ENCODE data around the gene CTNNA2.

Gene CTNNA2

DNA sequence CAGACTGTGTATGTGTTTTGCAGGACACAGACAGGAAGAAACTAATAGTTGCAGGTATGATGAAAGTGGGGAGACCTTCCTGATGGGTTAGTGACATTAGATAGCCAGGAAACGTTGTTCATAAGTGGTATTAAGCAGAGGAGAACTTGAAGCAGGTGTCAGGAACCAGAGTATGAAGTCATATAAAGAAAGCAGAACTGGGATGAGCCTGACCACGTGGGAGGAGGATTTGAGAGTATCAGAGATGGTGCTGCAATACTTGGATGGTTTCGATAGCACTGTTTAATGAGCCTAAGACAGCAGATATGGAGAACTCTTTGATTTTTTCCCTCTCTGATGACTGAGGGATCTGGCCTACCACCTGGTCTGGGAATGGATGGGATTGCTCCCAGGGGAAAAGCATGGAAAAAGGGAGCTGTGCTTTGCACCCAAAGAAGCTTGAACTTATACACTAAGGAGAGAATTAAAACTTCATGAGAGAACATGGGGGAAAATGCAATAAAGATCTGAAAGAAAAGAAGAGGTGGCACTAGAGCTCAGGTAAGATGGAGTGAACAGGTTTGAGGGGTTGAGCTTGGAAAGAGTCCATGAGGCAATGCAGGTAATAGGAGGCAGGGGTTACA, 1017.7 kb downstream of the CTNNA2 start:
- Mint-ChIP-seq H3K27ac (no peak overlapping the region), H3K27me3 (no peaks in the 10 kb centered on the region), H3K4me1 (no peaks in the 10 kb centered on the region)

DNA sequence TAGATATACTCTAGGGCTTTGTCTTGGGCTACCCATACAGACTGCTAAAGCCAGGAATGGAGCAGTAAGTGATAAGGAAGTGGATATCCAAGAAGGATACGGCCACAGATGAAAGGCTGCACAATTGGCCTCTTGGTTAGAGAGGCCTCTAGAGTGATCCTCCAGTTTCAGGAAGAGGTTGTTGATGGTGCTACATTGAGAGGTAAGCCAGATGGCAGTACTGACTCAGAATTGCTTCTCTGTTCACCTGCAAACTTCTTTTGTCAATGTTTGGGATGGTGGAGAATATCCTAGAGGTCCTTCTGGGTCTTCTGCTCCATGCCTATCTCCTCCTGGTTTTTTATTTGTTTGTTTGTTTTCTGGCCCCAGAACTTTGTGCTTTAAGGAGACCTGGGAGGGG, 1018.5 kb downstream of the CTNNA2 start:
- Mint-ChIP-seq H3K27me3 (no peaks in the 10 kb centered on the region), H3K27ac (no peak overlapping the region), H3K36me3 (no peaks in the 10 kb centered on the region), H3K4me3 (no peak overlapping the region), H3K4me1 (no peaks in the 10 kb centered on the region), H3K9me3 (peaks cover 18% of the 10 kb centered on the region)
- no peak for ATAC-seq

More for the DNA sequence above, 1017.7 kb downstream of the CTNNA2 start:
- ATAC-seq: no peak
- no peak overlapping the region for H3K4me3 Mint-ChIP-seq
- H3K36me3 Mint-ChIP-seq: no peaks in the 10 kb centered on the region
- peaks cover 18% of the 10 kb centered on the region for H3K9me3 Mint-ChIP-seq

DNA sequence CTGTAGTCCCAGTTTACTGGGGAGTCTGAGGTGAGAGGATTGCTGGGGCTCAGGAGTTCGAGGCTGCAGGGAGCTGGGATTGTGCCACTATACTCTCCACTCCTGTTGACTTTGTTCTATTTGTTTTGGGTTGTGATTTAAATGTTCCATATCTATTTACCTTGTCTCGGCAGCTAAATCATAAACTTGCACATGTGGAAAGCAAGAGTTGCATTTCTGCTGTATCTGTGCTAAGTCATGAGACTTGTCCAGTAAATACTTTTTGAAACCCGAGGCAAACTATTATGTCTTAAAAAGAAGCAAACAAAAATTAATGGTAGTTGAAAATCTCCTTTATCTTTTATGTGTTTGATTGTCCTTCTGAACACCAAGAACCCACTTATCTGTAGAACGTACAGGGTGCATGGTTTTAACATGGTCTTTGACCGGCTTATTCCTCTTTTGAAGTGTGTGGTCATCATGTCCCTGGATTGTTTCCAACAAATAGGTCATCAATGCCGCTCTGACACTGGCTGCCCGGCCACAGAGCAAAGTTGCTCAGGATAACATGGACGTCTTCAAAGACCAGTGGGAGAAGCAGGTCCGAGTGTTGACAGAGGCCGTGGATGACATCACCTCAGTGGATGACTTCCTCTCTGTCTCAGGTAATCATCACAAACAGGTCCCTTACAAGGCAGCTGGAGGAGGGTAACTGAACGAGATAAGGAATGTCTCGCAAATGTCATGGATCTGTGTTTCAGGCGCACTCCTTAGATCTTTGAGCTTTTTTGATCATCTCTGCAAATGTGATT, 1032.8 kb downstream of the CTNNA2 start:
- Mint-ChIP-seq H3K4me1 (no peaks in the 10 kb centered on the region), H3K9me3 (no peaks in the 10 kb centered on the region), H3K4me3 (no peak overlapping the region), H3K27me3 (no peaks in the 10 kb centered on the region), H3K27ac (no peak overlapping the region), H3K36me3 (no peaks in the 10 kb centered on the region)
- no peak for ATAC-seq

DNA sequence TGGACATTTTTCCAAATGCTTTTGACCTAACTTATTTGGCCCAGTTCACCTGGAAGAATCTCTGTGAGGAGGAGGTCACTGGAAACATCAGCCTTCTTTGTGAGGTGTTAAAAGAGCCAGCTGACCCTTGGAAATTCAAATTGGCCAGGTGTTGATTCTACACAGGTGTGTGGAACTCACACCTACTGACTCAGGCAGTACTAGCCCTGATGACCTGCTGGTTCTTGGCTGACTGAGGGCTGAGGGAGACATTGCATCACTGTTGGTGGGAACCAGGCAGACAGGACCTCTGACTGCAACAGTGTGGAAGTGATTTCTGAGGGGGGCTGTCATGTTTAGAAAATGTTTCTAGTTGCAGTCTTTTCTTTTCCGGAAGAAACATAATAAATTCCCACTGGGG, 1033.9 kb downstream of the CTNNA2 start:
- H3K36me3 Mint-ChIP-seq: no peaks in the 10 kb centered on the region
- no peak for ATAC-seq
- no peak overlapping the region for H3K4me3 Mint-ChIP-seq
- H3K27ac Mint-ChIP-seq: no peak overlapping the region
- H3K27me3 Mint-ChIP-seq: no peaks in the 10 kb centered on the region
- no peaks in the 10 kb centered on the region for H3K9me3 Mint-ChIP-seq
- no peaks in the 10 kb centered on the region for H3K4me1 Mint-ChIP-seq

DNA sequence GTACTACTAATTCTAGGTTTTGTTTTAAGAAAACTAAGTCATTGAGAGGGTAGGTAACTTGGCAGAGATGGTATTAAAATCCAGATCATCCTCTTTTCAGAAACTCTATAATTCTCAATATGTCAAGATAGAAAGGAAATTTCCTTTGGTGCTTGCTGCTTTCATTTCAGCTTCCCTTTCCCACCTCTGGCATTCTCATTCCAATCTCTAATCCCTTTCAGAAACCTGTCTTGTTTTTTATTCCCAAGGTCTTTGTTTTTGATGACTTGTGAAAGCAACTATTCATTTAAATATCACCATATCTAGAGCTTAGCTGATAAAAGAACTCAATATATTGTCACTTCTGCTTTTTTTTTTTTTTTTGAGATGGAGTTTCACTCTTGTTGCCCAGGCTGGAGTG, 1034.5 kb downstream of the CTNNA2 start:
- no peak for ATAC-seq
- Mint-ChIP-seq H3K4me1 (no peaks in the 10 kb centered on the region), H3K27me3 (no peaks in the 10 kb centered on the region), H3K9me3 (no peaks in the 10 kb centered on the region), H3K4me3 (no peak overlapping the region), H3K27ac (no peak overlapping the region), H3K36me3 (no peaks in the 10 kb centered on the region)

DNA sequence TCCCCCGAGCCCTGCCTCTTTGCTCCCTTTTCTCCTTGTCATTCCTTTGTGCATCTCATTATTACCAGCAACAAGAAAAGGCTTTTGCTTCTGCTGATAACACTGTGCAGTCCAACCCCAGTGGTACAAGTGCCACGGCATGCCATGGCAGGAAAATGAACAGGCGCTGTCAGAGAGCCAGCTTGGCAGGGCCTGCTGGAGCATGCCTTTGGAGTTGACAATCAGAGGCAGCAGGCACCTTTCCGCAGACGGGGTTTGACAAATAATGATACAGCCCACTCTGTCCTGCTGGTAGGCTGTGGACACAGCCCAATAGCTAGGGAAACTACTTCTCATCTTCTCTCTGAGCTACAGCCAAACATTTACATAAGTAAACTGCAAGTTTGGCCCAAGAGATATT, 1035.6 kb downstream of the CTNNA2 start:
- ATAC-seq: no peak
- H3K4me3 Mint-ChIP-seq: no peak overlapping the region
- no peak overlapping the region for H3K27ac Mint-ChIP-seq
- H3K27me3 Mint-ChIP-seq: no peaks in the 10 kb centered on the region
- H3K9me3 Mint-ChIP-seq: no peaks in the 10 kb centered on the region
- no peaks in the 10 kb centered on the region for H3K36me3 Mint-ChIP-seq
- no peaks in the 10 kb centered on the region for H3K4me1 Mint-ChIP-seq

DNA sequence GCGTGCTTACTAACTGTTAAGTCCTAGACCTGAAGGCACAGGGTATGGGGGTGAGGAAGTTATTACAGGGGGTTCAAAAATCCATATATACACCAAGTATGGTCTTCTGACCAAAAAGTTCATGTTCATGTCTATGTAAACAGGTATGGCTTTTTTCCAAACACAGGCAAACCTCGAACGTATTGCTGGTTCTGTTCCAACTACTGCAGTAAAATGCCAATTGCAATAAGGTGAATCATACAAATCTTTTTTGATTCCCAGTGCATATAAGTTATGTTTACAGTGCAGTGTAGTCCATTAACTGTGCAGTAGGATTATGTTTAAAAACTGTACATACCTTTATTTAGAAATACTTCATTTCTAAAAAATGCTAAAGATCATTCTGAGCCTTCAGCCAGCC, 1037.0 kb downstream of the CTNNA2 start:
- no peak for ATAC-seq
- no peaks in the 10 kb centered on the region for H3K36me3 Mint-ChIP-seq
- H3K9me3 Mint-ChIP-seq: no peaks in the 10 kb centered on the region
- no peaks in the 10 kb centered on the region for H3K27me3 Mint-ChIP-seq
- no peaks in the 10 kb centered on the region for H3K4me1 Mint-ChIP-seq
- no peak overlapping the region for H3K27ac Mint-ChIP-seq
- H3K4me3 Mint-ChIP-seq: no peak overlapping the region

DNA sequence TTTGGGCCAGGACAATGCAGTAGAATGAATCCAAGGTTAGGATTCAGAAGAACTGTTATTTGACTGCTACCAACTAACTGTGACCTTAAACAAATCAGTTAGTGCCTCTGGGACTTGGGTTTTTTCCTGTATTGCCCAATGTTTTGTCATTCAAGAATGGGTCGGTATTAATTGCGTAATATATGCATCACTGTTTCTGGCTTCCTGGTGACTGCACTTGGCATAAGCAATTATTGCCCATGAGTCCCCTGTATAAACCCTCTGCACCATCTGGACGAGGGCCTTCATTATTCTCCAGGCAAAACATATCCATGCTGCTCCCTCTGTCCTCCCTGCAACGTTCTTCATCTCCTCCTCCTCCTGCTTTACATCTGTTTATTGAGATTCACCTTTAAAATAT, 1047.5 kb downstream of the CTNNA2 start:
- ATAC-seq: no peak
- Mint-ChIP-seq H3K27me3 (no peaks in the 10 kb centered on the region), H3K9me3 (peaks cover 5% of the 10 kb centered on the region), H3K4me1 (no peaks in the 10 kb centered on the region), H3K27ac (no peak overlapping the region), H3K36me3 (no peaks in the 10 kb centered on the region), H3K4me3 (no peak overlapping the region)

DNA sequence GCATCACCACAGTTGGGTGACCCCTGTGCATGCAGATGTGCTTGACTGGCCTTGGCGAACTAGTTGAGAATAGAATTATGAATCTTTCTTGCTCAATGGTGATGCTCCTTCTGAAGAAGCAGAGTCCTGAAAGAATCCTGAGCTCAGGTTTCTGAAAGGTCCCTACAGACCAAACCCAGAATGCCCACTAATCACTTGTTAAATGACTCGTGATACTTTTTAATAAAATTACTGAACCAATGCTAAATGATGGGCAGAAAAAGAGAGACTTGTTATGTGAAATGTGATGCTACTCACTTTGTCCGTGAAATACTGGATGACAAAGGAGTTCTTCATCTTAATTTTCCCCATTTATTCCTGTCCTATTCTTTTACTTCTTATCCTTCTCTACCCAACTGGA, 1055.2 kb downstream of the CTNNA2 start:
- no peaks in the 10 kb centered on the region for H3K36me3 Mint-ChIP-seq
- ATAC-seq: no peak
- no peak overlapping the region for H3K4me3 Mint-ChIP-seq
- peaks cover 4% of the 10 kb centered on the region for H3K9me3 Mint-ChIP-seq
- H3K27me3 Mint-ChIP-seq: no peaks in the 10 kb centered on the region
- no peaks in the 10 kb centered on the region for H3K4me1 Mint-ChIP-seq
- H3K27ac Mint-ChIP-seq: no peak overlapping the region

DNA sequence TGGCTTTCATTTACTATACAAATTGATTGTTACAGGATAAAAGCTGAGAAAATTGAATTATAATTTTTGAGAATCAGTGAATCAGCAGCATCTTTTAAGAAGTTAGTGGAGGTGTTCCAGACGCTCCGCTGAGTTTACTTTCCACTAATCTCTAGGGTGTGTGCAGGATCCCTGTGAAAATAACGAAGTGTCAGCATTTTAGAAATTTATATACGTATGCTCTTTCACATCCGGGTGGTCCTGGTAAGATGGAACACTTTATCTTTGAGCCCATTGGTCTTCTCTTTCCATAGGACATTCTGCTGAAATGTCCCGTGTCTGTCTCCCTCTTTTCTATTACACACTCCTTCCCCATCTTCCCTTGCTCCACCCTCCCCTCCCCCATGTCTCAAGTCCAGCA, 1060.3 kb downstream of the CTNNA2 start:
- H3K4me3 Mint-ChIP-seq: no peak overlapping the region
- no peaks in the 10 kb centered on the region for H3K36me3 Mint-ChIP-seq
- H3K9me3 Mint-ChIP-seq: peaks cover 3% of the 10 kb centered on the region
- no peaks in the 10 kb centered on the region for H3K4me1 Mint-ChIP-seq
- H3K27ac Mint-ChIP-seq: no peak overlapping the region
- no peak for ATAC-seq
- H3K27me3 Mint-ChIP-seq: no peaks in the 10 kb centered on the region

DNA sequence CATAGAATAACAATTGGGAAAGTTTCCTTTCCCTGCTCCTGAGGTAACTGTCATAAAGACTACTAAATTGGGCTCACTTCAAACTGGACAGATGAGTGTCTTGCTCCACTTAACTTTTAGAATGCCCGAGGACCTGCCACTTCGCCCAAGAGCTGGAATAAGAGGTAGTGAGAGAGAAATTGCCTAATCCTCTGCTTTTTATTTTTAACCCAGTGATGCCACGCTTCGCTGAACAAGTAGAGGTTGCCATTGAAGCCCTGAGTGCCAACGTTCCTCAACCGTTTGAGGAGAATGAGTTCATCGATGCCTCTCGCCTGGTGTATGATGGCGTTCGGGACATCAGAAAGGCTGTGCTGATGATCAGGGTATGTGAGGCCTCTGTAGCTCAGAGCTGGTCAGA, 1061.1 kb downstream of the CTNNA2 start:
- no peak for ATAC-seq
- Mint-ChIP-seq H3K36me3 (no peaks in the 10 kb centered on the region), H3K4me1 (no peaks in the 10 kb centered on the region), H3K4me3 (no peak overlapping the region), H3K9me3 (peaks cover 3% of the 10 kb centered on the region), H3K27ac (no peak overlapping the region), H3K27me3 (no peaks in the 10 kb centered on the region)

DNA sequence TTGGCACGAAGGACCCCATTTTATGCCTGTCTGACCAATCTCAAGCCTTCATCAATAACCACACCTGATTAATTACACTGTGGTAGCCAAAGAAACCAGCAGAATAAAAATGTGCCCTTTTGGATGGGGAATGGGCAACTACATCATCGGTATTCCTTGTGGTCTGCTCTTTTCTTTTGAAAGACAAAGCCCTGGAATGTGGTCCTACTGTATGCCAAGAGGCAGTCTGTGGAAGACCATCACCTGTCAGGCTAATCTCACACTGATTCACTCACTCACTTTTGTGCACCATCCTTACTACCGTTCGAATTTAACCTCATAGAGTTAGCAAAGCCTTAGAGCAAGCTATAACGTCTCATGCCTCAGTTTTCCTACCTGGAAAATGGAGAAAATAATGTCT, 1066.9 kb downstream of the CTNNA2 start:
- Mint-ChIP-seq H3K9me3 (peaks cover 3% of the 10 kb centered on the region), H3K4me1 (no peaks in the 10 kb centered on the region), H3K27me3 (no peaks in the 10 kb centered on the region), H3K36me3 (no peaks in the 10 kb centered on the region), H3K27ac (no peak overlapping the region), H3K4me3 (no peak overlapping the region)
- ATAC-seq: no peak

DNA sequence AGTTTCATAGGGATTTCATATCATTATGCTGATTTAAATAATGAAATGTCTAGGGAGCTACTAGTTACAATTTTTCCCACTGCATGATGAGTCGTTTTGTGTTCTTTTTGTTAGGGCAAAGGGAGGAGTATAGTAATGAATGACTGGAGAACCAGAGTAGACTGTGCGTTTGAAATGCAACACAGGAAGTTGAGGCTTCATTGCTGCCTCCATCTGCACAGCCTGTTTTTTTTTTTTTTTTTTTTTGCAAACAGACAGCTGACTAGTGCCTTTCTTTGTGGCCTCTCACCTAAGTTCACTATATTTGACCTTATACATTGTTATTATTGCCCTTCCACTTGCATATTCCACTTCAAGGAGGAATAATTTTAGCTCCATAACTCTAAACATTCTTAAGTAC, 1078.4 kb downstream of the CTNNA2 start:
- Mint-ChIP-seq H3K36me3 (no peaks in the 10 kb centered on the region), H3K27me3 (no peaks in the 10 kb centered on the region), H3K4me3 (no peak overlapping the region), H3K27ac (no peak overlapping the region), H3K4me1 (no peaks in the 10 kb centered on the region), H3K9me3 (peaks cover 4% of the 10 kb centered on the region)
- ATAC-seq: no peak

DNA sequence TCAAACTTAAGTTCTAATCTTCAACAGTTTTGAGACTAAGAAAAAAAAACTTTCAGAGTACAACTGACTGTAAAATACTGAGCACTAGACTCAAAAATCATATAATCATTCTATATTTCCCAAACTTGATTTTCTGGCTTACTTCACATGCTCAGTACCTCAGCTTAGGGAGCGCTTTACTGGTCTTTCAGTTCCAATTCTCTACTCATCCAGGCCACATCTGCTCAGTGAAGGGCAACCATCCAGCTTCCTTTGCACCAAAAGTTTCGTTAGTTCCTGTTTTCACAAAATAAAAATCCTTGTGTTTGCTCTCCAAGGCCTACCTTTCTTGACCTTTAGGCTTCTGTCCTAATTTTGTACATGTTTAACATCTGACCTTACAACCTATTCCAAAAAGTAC, 1079.3 kb downstream of the CTNNA2 start:
- Mint-ChIP-seq H3K36me3 (no peaks in the 10 kb centered on the region), H3K27me3 (no peaks in the 10 kb centered on the region), H3K4me3 (no peak overlapping the region), H3K9me3 (peaks cover 7% of the 10 kb centered on the region), H3K4me1 (no peaks in the 10 kb centered on the region), H3K27ac (no peak overlapping the region)
- no peak for ATAC-seq

DNA sequence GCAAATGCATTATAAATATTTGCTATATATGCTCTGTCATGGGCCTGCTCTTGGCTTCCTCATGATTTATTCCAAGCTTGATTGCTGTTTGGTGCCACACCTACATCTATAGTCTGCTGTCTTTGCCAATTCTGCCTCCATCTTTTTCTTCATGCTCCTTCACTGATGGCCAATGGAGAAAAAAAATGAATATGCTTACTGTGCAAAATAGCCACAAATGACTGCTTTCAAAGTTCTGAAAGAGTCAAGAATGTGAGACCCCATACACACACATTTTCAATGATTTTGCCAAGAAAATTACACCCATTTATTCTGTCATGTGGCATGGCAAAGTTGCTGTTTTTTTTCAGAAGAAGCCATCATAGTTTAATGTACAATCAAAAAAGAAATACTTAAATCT, 1097.3 kb downstream of the CTNNA2 start:
- H3K27ac Mint-ChIP-seq: no peak overlapping the region
- no peak for ATAC-seq
- H3K36me3 Mint-ChIP-seq: no peaks in the 10 kb centered on the region
- H3K27me3 Mint-ChIP-seq: no peaks in the 10 kb centered on the region
- no peaks in the 10 kb centered on the region for H3K9me3 Mint-ChIP-seq
- H3K4me1 Mint-ChIP-seq: no peaks in the 10 kb centered on the region
- no peak overlapping the region for H3K4me3 Mint-ChIP-seq

DNA sequence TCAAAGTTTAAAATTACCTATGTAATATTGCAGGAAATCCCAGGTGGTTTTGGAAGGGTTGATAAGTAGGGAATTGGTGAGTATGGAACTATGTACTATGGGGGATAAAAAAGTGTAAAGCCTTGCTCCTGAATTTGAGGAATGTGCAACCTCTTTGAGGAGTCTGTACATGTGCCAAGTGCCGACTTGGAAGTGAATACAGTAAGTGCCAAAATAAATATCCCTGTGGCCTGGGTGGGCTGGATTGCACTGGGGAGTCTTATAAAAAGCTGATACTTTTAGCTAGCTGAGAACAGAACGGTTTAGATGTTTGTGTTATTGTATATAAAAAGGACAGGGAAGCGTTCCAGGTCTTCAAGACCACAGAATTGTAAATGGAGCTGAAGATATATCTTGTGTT, 1108.8 kb downstream of the CTNNA2 start:
- H3K27ac Mint-ChIP-seq: no peak overlapping the region
- H3K36me3 Mint-ChIP-seq: no peaks in the 10 kb centered on the region
- H3K9me3 Mint-ChIP-seq: peaks cover 2% of the 10 kb centered on the region
- ATAC-seq: no peak
- no peaks in the 10 kb centered on the region for H3K4me1 Mint-ChIP-seq
- H3K27me3 Mint-ChIP-seq: no peaks in the 10 kb centered on the region
- no peak overlapping the region for H3K4me3 Mint-ChIP-seq

All from stimulated activated memory B cell treated with anti-CD40 and anti-IgM and Interleukin-4, amounts not matched to agents 10 μg/mL and 1 μg/mL and 100 μg/mL, for 72 hours (primary cell).